Upper lobe of right lung (tissue), 1 donor: ENCODE results near the gene TBC1D14. TPM values are rescaled to one million over a fixed set of nuclear protein-coding genes. Genes with fewer than 3 reads are reported as not detected.
A peak's percentile ranks its signal among the peaks of the same experiment; 100 is the strongest.
"Not testable (repeated sequence)": the region's sequence is repeated elsewhere in the genome, so short reads cannot be mapped to it uniquely, and the experiment has no call there.

Experiments
- ATAC-seq: fragments of 200-7000 bp; cut with Tn5 transposase; one replicate; pipeline ENCODE4 v1.9.1; 2020; ENCODE audit warnings: mild to moderate bottlenecking, moderate library complexity
- DNase-seq: peaks from one replicate; pipeline ENCODE4 v3.0.0-alpha.2; 2020
- H3K27ac ChIP-seq: fragments of 200-600 bp; one replicate; pipeline ENCODE4 v1.8.0; 2022
- H3K27me3 ChIP-seq: fragments of 200-600 bp; one replicate; pipeline ENCODE4 v1.8.0; 2022; ENCODE audit warnings: mild to moderate bottlenecking
- H3K36me3 ChIP-seq: fragments of 200-600 bp; one replicate; pipeline ENCODE4 v1.8.0; 2022
- H3K4me1 ChIP-seq: fragments of 200-600 bp; one replicate; pipeline ENCODE4 v1.8.0; 2022
- H3K4me3 ChIP-seq: fragments of 200-600 bp; one replicate; pipeline ENCODE4 v1.8.0; 2022; ENCODE audit warnings: mild to moderate bottlenecking
- H3K9me3 ChIP-seq: fragments of 200-600 bp; one replicate; pipeline ENCODE4 v1.8.0; 2022
- CTCF ChIP-seq: fragments of 200-600 bp; IDR thresholded peaks from one replicate; pipeline ENCODE4 v1.8.0; 2022; ENCODE audit warnings: antibody characterized with exemption
- intact Hi-C: fragments of 100-400 bp; cut with DNase I; formaldehyde crosslinking; loops from one replicate; pipeline ENCODE4 v1.11.0; 2022
- total RNA-seq: library from RNA; stranded (reverse); fragmentation: NEBNext Ultra II Directional; extraction: Animal tissue kit (Norgen Biotek cat#: 25700); gene quantifications from one replicate; pipeline ENCODE4 v1.2.1, GENCODE V29; 2021
- donor health status: DM: no; HTN: yes; CAD: no; lungs with severe emphysema.

TBC1D14 gene
- total RNA-seq, 1 donor from 2014 or later = 51.8 TPM

DNA sequence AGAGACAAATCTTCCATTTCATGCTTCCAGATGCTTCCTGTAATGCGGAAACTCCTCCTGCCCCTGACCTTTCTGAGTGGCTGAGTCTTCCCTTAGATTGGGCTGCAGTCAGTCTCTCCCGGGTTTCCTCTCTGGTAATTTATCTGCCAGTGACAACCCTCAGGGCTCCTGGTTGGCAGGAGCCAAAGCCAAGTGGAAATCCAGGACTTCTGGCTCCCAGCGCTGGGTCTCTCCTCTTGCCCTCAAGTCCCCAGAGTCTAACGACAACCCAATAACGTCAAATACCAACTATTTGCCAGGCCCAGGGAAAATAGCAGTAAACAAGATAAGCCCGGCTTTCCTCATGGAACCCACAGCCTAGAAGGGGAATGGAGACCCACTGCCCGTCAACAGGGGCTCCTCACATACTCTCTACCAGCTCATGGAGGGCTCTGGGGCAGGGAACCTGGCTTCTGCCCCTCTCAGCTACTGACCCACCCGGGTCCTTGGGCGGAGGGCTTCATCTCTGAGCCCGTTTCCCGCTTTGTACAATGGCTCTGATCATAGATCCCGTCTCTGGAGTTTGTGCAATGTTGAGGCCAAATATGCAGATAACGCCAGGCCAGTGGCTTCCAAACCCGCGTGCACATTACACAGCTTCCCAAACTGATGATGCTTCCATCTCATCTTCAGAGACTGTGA, 1.1 kb upstream of the TBC1D14 start:
- TF ChIP-seq CTCF = no peak
- no peaks in the 10 kb centered on the region for H3K27me3 ChIP-seq
- H3K4me1 ChIP-seq = peaks cover 19% of the 10 kb centered on the region
- no peaks in the 10 kb centered on the region for H3K9me3 ChIP-seq
- intact Hi-C loops = no loop called here
- peak overlapping the region; percentile 99 for H3K27ac ChIP-seq
- DNase-seq (no peak), ATAC-seq (no peak)
- peak overlapping the region; percentile 58 for H3K4me3 ChIP-seq
- no peaks in the 10 kb centered on the region for H3K36me3 ChIP-seq

- Histone ChIP-seq H3K36me3 (no peaks in the 10 kb centered on the region), H3K27ac (peak overlapping the region; percentile 99), H3K9me3 (no peaks in the 10 kb centered on the region), H3K27me3 (no peaks in the 10 kb centered on the region), H3K4me3 (peak overlapping the region; percentile 58), H3K4me1 (peaks cover 21% of the 10 kb centered on the region)
- no peak for TF ChIP-seq CTCF
- intact Hi-C loops = no loop called here
- ATAC-seq (peak; percentile 36), DNase-seq (peak; percentile 84)
Measured at GRCh38 chr4:6909970-6910339, 329 bp downstream of the TBC1D14 start.

GRCh38 chr4:6910340-6910959, 824 bp downstream of the TBC1D14 start:
- DNase-seq = no peak
- peak; percentile 1 for ATAC-seq

DNA sequence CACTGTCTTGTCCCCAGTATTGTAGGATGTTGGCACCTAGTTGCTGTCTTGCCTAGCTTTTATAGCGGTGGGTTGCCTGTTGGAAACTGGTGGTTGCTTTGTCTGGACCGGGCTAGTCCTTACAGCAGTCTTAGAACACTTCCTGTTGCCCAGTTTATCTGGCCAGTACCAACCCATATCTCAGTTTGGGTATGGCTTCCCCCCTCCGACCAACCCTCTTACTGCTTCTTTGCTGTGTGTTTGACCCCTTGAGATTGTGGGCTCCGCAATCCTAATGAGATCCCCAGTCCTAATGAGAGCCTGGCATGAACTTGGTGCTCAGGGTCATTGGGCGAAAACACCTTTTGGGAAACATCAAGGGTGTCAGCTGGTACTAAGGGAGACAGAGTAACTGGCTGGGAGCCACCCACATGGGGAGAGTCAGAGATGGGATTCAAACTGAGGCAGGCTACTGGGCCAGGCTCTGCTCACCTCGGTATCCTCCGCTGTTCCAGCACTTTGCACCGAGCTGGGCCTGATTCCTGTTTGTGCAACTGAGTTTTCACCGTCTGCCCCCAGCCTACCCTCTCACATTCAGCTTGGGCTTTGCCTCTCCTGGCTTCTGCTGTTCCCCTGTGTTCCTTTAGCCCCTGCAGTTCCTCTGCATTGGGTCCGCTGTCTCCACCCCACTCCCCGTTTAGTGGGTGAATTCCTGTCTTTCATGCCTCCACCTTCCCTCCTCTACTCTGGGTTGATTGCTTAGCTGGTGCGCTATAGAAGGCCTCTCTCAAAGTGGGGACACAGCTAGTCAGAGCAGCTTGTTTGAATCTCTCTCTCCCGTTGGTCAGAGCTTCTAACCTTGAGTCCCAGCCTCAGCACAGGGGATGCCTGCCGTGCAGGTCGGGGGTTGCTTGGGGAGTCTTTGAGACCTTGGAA, 1.6 kb downstream of the TBC1D14 start:
- no peak for TF ChIP-seq CTCF
- Histone ChIP-seq H3K4me3 (peak overlapping the region; percentile 58), H3K27ac (peak overlapping the region; percentile 63)

More at GRCh38 chr4:6910340-6910959, 824 bp downstream of the TBC1D14 start:
- no peaks in the 10 kb centered on the region for H3K9me3 ChIP-seq
- peak overlapping the region; percentile 58 for H3K4me3 ChIP-seq
- H3K27me3 ChIP-seq = no peaks in the 10 kb centered on the region
- peak overlapping the region; percentile 63 for H3K27ac ChIP-seq
- intact Hi-C loops = no loop called here
- peaks cover 26% of the 10 kb centered on the region for H3K4me1 ChIP-seq
- TF ChIP-seq CTCF = peak; percentile 22
- H3K36me3 ChIP-seq = no peaks in the 10 kb centered on the region

DNA sequence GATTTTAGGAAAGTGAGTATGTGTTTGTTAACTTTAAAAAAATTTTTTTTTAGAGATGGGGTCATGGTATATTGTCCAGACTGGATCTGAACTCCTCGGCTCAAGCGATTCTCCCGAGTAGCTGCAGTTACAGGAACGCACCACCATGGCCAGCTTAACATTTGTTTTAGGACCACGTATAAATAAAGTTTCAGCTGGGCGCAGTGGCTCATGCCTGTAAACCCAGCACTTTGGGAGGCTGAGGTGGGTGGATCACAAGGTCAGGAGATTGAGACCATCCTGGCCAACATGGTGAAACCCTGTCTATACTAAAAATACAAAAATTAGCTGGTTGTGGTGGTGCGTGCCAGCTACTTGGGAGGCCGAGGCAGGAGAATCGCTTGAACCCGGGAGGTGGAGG, 2.3 kb downstream of the TBC1D14 start:
- ATAC-seq, H3K27me3 ChIP-seq, H3K4me3 ChIP-seq, H3K27ac ChIP-seq, H3K9me3 ChIP-seq, intact Hi-C loops, H3K36me3 ChIP-seq, DNase-seq: not testable (repeated sequence)
- peaks cover 39% of the 10 kb centered on the region for H3K4me1 ChIP-seq

More for the DNA sequence above, 1.6 kb downstream of the TBC1D14 start:
- DNase-seq (no peak), ATAC-seq (no peak)
- Histone ChIP-seq H3K27me3 (no peaks in the 10 kb centered on the region), H3K4me1 (peaks cover 32% of the 10 kb centered on the region), H3K36me3 (no peaks in the 10 kb centered on the region), H3K9me3 (no peaks in the 10 kb centered on the region)
- intact Hi-C loops = no loop called here

- ATAC-seq = no peak
- no peak for TF ChIP-seq CTCF
- no peaks in the 10 kb centered on the region for H3K36me3 ChIP-seq
- H3K27me3 ChIP-seq = no peaks in the 10 kb centered on the region
- no peak for DNase-seq
- H3K4me3 ChIP-seq = no peak overlapping the region
- H3K4me1 ChIP-seq = peaks cover 45% of the 10 kb centered on the region
- intact Hi-C loops = no loop called here
- H3K27ac ChIP-seq = no peak overlapping the region
- no peaks in the 10 kb centered on the region for H3K9me3 ChIP-seq
Measured at GRCh38 chr4:6912441-6912840, 2.8 kb downstream of the TBC1D14 start.
